Measurements from ENCODE around the gene SPG11. TPM values are rescaled to one million over a fixed set of nuclear protein-coding genes. Genes with fewer than 3 reads are reported as not detected.
A peak's percentile ranks its signal among the peaks of the same experiment; 100 is the strongest.

The SPG11 gene
- total and polyA plus RNA-seq, 2 of the 13 experiments (the other 11 are each of a cell fraction or from before 2014, with no cell fraction given): 31.5 to 40.7 TPM

- TF ChIP-seq HNRNPH1 (optimal IDR thresholded peaks at IDR 0.05; ENCODE audit: low read depth, low read length) (no peak), KDM3A (CRISPR knock-in tag; IDR thresholded peaks at IDR 0.05; ENCODE audit: low read depth) (peak; percentile 65; the same call in 1 of the 2 replicates), ZSCAN30 (CRISPR knock-in tag; IDR thresholded peaks at IDR 0.05) (no peak; the same call in 1 of the 2 replicates), ZNF468 (CRISPR knock-in tag; IDR thresholded peaks at IDR 0.05) (no peak), ELF1 (CRISPR knock-in tag; IDR thresholded peaks at IDR 0.05) (peak; percentile 59), JUN (CRISPR knock-in tag; IDR thresholded peaks at IDR 0.05) (no peak), ZNF574 (CRISPR knock-in tag; IDR thresholded peaks at IDR 0.05) (no peak; the same call in 1 of the 2 replicates), FOXK2 (IDR thresholded peaks at IDR 0.05) (no peak), ZNF513 (CRISPR knock-in tag; conservative IDR thresholded peaks at IDR 0.05) (no peak), ETS1 (CRISPR knock-in tag; IDR thresholded peaks at IDR 0.05) (no peak), ZSCAN5A (CRISPR knock-in tag; IDR thresholded peaks at IDR 0.05; ENCODE audit: borderline replicate concordance) (no peak), MTF2 (CRISPR knock-in tag; IDR thresholded peaks at IDR 0.05; ENCODE audit: borderline replicate concordance) (no peak), SP2 (CRISPR knock-in tag; IDR thresholded peaks at IDR 0.05) (no peak), ZNF232 (CRISPR knock-in tag; IDR thresholded peaks at IDR 0.05; ENCODE audit: borderline replicate concordance) (peak; percentile 54; the same call in 1 of the 2 replicates), ZNF142 (CRISPR knock-in tag; IDR thresholded peaks at IDR 0.05) (no peak)
Measured at GRCh38 chr15:44536302-44536961, 127.0 kb downstream of the SPG11 start (continued).
